GM12892 (cell line): Measurements from ENCODE around the gene XPR1.

Source experiments
- POLR2A ChIP-seq: IDR thresholded peaks from 2 replicates; pipeline ENCODE4 v1.6.1; 2011; ENCODE audit warnings: low read depth, low read length, control low read depth
- POLR2AphosphoS5 ChIP-seq: IDR thresholded peaks from 2 replicates; pipeline ENCODE4 v1.6.1; 2011; ENCODE audit warnings: low read depth, low read length, control low read depth
- TAF1 ChIP-seq: IDR thresholded peaks from 2 replicates; pipeline ENCODE4 v1.6.1; 2011; ENCODE audit warnings: low read depth, mild to moderate bottlenecking, control low read depth, low read length, borderline replicate concordance

- TF ChIP-seq POLR2A (no peak), TAF1 (no peak), POLR2AphosphoS5 (no peak)
These were observed 11.0 kb downstream of the XPR1 start for GRCh38 chr1:180642781-180643180.
